Panc1 (cell line): ENCODE results near the gene TMEM151B. TPM values are rescaled to one million over a fixed set of nuclear protein-coding genes. Genes with fewer than 3 reads are reported as not detected.

ENCODE experiments used
- ATAC-seq: fragments of 200-7000 bp; cut with Tn5 transposase; 2 replicates; pipeline ENCODE4 v1.9.1; 2020; ENCODE audit warnings: mild to moderate bottlenecking, moderate library complexity
- BruUV-seq: library from RNA; stranded (reverse); fragments of 400-500 nt; replicated peaks from 2 replicates; lab custom pipeline; 2021; lab: Mats Ljungman, UMichigan
- CTCF ChIA-PET: fragments of 300-600 bp; sonication (Branson Sonifier 250); formaldehyde crosslinking; loops from one replicate; lab custom pipeline; 2022; ENCODE audit warnings: antibody characterized with exemption; lab: Charles Lee
- POLR2A ChIA-PET: fragments of 300-600 bp; sonication (Branson Sonifier 250); formaldehyde crosslinking; loops from one replicate; lab custom pipeline; 2022; ENCODE audit warnings: antibody characterized with exemption; lab: Charles Lee
- DNase-seq: peaks from one replicate; pipeline ENCODE4 v3.0.0-alpha.2; 2010; ENCODE audit warnings: low read depth, low spot score
- H3K27ac ChIP-seq: 2 replicates; pipeline ENCODE4 v1.5.1; 2011; ENCODE audit warnings: mild to moderate bottlenecking, low read length, inconsistent platforms
- H3K27me3 ChIP-seq: fragments of 200-500 bp; sonication (Bioruptor generic); 2 replicates; pipeline ENCODE4 v1.6.0; 2014; ENCODE audit warnings: low read length, inconsistent platforms; ENCODE audit not compliant: control insufficient read depth, insufficient read depth
- H3K36me3 ChIP-seq: fragments of 200-500 bp; sonication (Bioruptor generic); 2 replicates; pipeline ENCODE4 v1.5.1; 2014; ENCODE audit warnings: inconsistent platforms, mild to moderate bottlenecking, low read length, moderate library complexity; ENCODE audit not compliant: control insufficient read depth, insufficient read depth
- H3K4me1 ChIP-seq: 2 replicates; pipeline ENCODE4 v1.5.1; 2011; ENCODE audit warnings: inconsistent platforms, mild to moderate bottlenecking, low read length, moderate library complexity; ENCODE audit not compliant: control insufficient read depth, insufficient read depth
- H3K4me3 ChIP-seq, 2 experiments: 2 replicates each; pipeline ENCODE4 v1.5.1; 2011 to 2012; ENCODE audit warnings: low read depth in 2 of 2, low read length in 2 of 2, mild to moderate bottlenecking in 2 of 2, inconsistent platforms in 1 of 2, moderate library complexity in 1 of 2
- H3K9me3 ChIP-seq: fragments of 200-500 bp; sonication (Bioruptor generic); 2 replicates; pipeline ENCODE4 v1.5.1; 2014; ENCODE audit warnings: low read depth, mild to moderate bottlenecking, inconsistent platforms, low read length, moderate library complexity; ENCODE audit not compliant: control insufficient read depth, insufficient read depth
- CTCF ChIP-seq: fragments of 450-650 bp; IDR thresholded peaks from 2 replicates; pipeline ENCODE4 v1.5.1; 2017; ENCODE audit warnings: mild to moderate bottlenecking
- POLR2AphosphoS5 ChIP-seq: IDR thresholded peaks from 2 replicates; pipeline ENCODE4 v1.6.1; 2012; ENCODE audit warnings: mild to moderate bottlenecking, low read depth, low read length, moderate library complexity
- REST ChIP-seq, 2 experiments: IDR thresholded peaks; 2 replicates each; pipeline ENCODE4 v1.6.1; 2011 to 2012; ENCODE audit warnings: low read depth in 2 of 2, control low read depth in 1 of 2, low read length in 1 of 2, mild to moderate bottlenecking in 1 of 2, moderate library complexity in 1 of 2; ENCODE audit not compliant: insufficient read depth in 1 of 2
- TCF7L2 ChIP-seq: IDR thresholded peaks from 2 replicates; pipeline ENCODE4 v1.6.1; 2011; ENCODE audit warnings: mild to moderate bottlenecking, low read depth, low read length, inconsistent platforms
- in situ Hi-C: cut with HindIII; loops from 2 replicates; pipeline ENCODE4 v1.10.0; 2016; ENCODE audit warnings: low sequenced_read_pairs, low pct_unique_long_range_greater_than_20kb
- intact Hi-C: fragments of 100-400 bp; cut with micrococcal nuclease; formaldehyde crosslinking; loops from one replicate; pipeline ENCODE4 v1.10.0; 2022; ENCODE audit not compliant: unreplicated experiment
- total RNA-seq: library from RNA; stranded (reverse); gene quantifications from one replicate; pipeline ENCODE4 v1.2.1, GENCODE V29; 2021; ENCODE audit not compliant: unreplicated experiment

TMEM151B gene
- total RNA-seq, 1 experiment from 2014 or later, result 0.18 TPM

- intact Hi-C loops, result loop anchor here (2.0 kb wide), 1 partner anchor 36 kb away; no protein-coding TSS in a partner anchor
- ATAC-seq (peak; percentile 64), DNase-seq (no peak)
- TF ChIP-seq POLR2AphosphoS5, result no peak
- TF ChIP-seq CTCF, result peak; percentile 90
- ChIA-PET POLR2A (interaction anchor here (0.7 kb wide), 2 partner anchors 132 to 171 kb away, joined by 3 to 4 read pairs; no protein-coding TSS in a partner anchor), CTCF (interaction anchor here (0.5 to 1.4 kb wide), 5 partner anchors 9 to 242 kb away, joined by 3 to 18 read pairs (median 4); partner anchors contain the start of gene TMEM151B)
- Histone ChIP-seq H3K36me3 (no peaks in the 10 kb centered on the region; the same call in 1 of the 2 replicates), H3K9me3 (no peaks in the 10 kb centered on the region), H3K4me3 (no peak overlapping the region), H3K4me1 (no peaks in the 10 kb centered on the region), H3K27ac (no peak overlapping the region), H3K27me3 (no peaks in the 10 kb centered on the region)
- in situ Hi-C loops, result no loop called here
- no TSS peak for BruUV-seq
Measured at GRCh38 chr6:44304282-44305199, 34.3 kb downstream of the TMEM151B start.

GRCh38 chr6:44305200-44305725 is 35.0 kb downstream of the TMEM151B start:
- DNase-seq (no peak), ATAC-seq (0 out of 2 replicates have a peak, but pooled peaks have one; percentile 4)
- CTCF ChIA-PET, result interaction anchor here (0.6 to 1.4 kb wide), 5 partner anchors 9 to 125 kb away, joined by 3 to 18 read pairs (median 4); partner anchors contain the start of gene TMEM151B
- no TSS peak for BruUV-seq
- intact Hi-C loops (loop anchor here (2.0 kb wide), 1 partner anchor 36 kb away; no protein-coding TSS in a partner anchor), in situ Hi-C loops (no loop called here)
- Histone ChIP-seq H3K4me3 (no peak overlapping the region), H3K36me3 (peaks cover 2% of the 10 kb centered on the region; the same call in 1 of the 2 replicates), H3K27me3 (no peaks in the 10 kb centered on the region), H3K4me1 (no peaks in the 10 kb centered on the region), H3K9me3 (no peaks in the 10 kb centered on the region), H3K27ac (no peak overlapping the region)
- no peak for TF ChIP-seq TCF7L2
- TF ChIP-seq CTCF, result no peak
- no peak for TF ChIP-seq REST (IDR thresholded peaks at IDR 0.05; ENCODE audit: insufficient read depth in 1 of 2, low read depth in 2 of 2, low read length in 1 of 2)
- POLR2A ChIA-PET, result interaction anchor here (0.7 kb wide), 2 partner anchors 133 to 171 kb away, joined by 3 to 4 read pairs; no protein-coding TSS in a partner anchor
